A549 (cell line): Measurements from ENCODE around the gene HNRNPUL2. TPM values are rescaled to one million over a fixed set of nuclear protein-coding genes. Genes with fewer than 3 reads are reported as not detected.
A peak's percentile ranks its signal among the peaks of the same experiment; 100 is the strongest.

Experiments
- ATAC-seq, 2 experiments: fragments of 200-7000 bp in 1 of 2; fragments of >200 bp in 1 of 2; cut with Nextera tagmentation in 1 of 2; cut with Tn5 transposase in 1 of 2; 3 replicates each; pipeline versions ENCODE4 v1.8.0 to v1.9.1; 2018 to 2020; ENCODE audit warnings: mild to moderate bottlenecking in 1 of 2, moderate library complexity in 1 of 2
- CTCF ChIA-PET: fragments of 300-600 bp; sonication (Branson Sonifier 250); formaldehyde crosslinking; extraction: SDS; loops from one replicate; lab custom pipeline; 2021; ENCODE audit warnings: antibody characterized with exemption, inconsistent platforms; lab: Yijun Ruan, JAX
- POLR2A ChIA-PET: fragments of 350-600 bp; formaldehyde crosslinking; extraction: SDS; loops from one replicate; lab custom pipeline; 2021; ENCODE audit warnings: antibody characterized with exemption, inconsistent platforms; lab: Yijun Ruan, JAX
- DNase-seq, 2 experiments: peaks; one replicate each; pipeline versions ENCODE4 v3.0.0 to v3.0.0-alpha.2; 2011 to 2016; ENCODE audit warnings: low read depth in 1 of 2, low spot score in 1 of 2
- FAIRE-seq: peaks from 2 replicates; lab custom pipeline; 2011; peaks lifted over from hg19 to GRCh38; lab: Jason Lieb, UNC
- H3K27ac ChIP-seq, 2 experiments: fragments of >200 bp; sonication (Bioruptor Twin); formaldehyde crosslinking; 3 replicates each; pipeline ENCODE4 v1.5.1; 2016 to 2017
- H3K4me1 ChIP-seq: fragments of >200 bp; sonication (Bioruptor Twin); formaldehyde crosslinking; 3 replicates; pipeline ENCODE4 v1.6.1; 2016
- H3K4me2 ChIP-seq: fragments of >200 bp; sonication (Bioruptor Twin); formaldehyde crosslinking; 3 replicates; pipeline ENCODE4 v1.6.1; 2016
- H3K4me3 ChIP-seq: fragments of >200 bp; sonication (Bioruptor Twin); formaldehyde crosslinking; 3 replicates; pipeline ENCODE4 v1.5.1; 2016
- H3K9me3 ChIP-seq: fragments of >200 bp; sonication (Bioruptor Twin); formaldehyde crosslinking; 3 replicates; pipeline ENCODE4 v1.6.1; 2016
- ATOH8 ChIP-seq: fragments of 250-450 bp; sonication (Bioruptor Pico); IDR thresholded peaks from 2 replicates; pipeline ENCODE4 v1.5.0; 2020; ENCODE audit warnings: low read depth, mild to moderate bottlenecking, moderate library complexity
- CEBPB ChIP-seq, 2 experiments: fragments of >200 bp in 1 of 2; sonication (Bioruptor Twin) in 1 of 2; formaldehyde crosslinking in 1 of 2; IDR thresholded peaks; 2 replicates each; pipeline ENCODE4 v1.6.1; 2012 to 2016
- CHD2 ChIP-seq: fragments of 150-350 bp; IDR thresholded peaks from 2 replicates; pipeline ENCODE4 v1.6.1; 2014; ENCODE audit warnings: low read length; ENCODE audit not compliant: partially characterized antibody
- EHMT2 ChIP-seq: fragments of 200-600 bp; sonication (generic); IDR thresholded peaks from 2 replicates; pipeline ENCODE4 v1.6.1; 2016; ENCODE audit warnings: antibody characterized with exemption, low read depth, mild to moderate bottlenecking, moderate library complexity
- EP300 ChIP-seq, 2 experiments: fragments of >200 bp; sonication (Bioruptor Twin); formaldehyde crosslinking; IDR thresholded peaks; 2 replicates in 1 of 2; 3 replicates in 1 of 2; pipeline ENCODE4 v1.6.1; 2016 to 2017
- HMGXB4 ChIP-seq: fragments of 250-450 bp; sonication (Bioruptor Pico); IDR thresholded peaks from 2 replicates; pipeline ENCODE4 v1.5.0; 2021; ENCODE audit warnings: mild to moderate bottlenecking, moderate library complexity, borderline replicate concordance
- HOXA7 ChIP-seq: fragments of 250-450 bp; sonication (Bioruptor Pico); IDR thresholded peaks from 2 replicates; pipeline ENCODE4 v1.5.0; 2020; ENCODE audit warnings: mild to moderate bottlenecking, moderate library complexity
- HOXB5 ChIP-seq: fragments of 250-450 bp; sonication (Bioruptor Pico); IDR thresholded peaks from 2 replicates; pipeline ENCODE4 v1.5.0; 2020; ENCODE audit warnings: mild to moderate bottlenecking, moderate library complexity
- JUN ChIP-seq, 2 experiments: fragments of >200 bp; sonication (Bioruptor Twin); formaldehyde crosslinking; IDR thresholded peaks; 2 replicates in 1 of 2; 3 replicates in 1 of 2; pipeline ENCODE4 v1.6.1; 2016 to 2017
- MYC ChIP-seq: IDR thresholded peaks from 2 replicates; pipeline ENCODE4 v1.6.1; 2012; ENCODE audit warnings: mild to moderate bottlenecking, inconsistent platforms, low read length, improper control_type of control experiment, borderline replicate concordance
- POLR2A ChIP-seq: IDR thresholded peaks from 2 replicates; pipeline ENCODE4 v1.6.1; 2012; ENCODE audit warnings: mild to moderate bottlenecking, low read length
- RCOR1 ChIP-seq: fragments of 150-350 bp; IDR thresholded peaks from 2 replicates; pipeline ENCODE4 v1.6.1; 2014; ENCODE audit warnings: antibody characterized with exemption, low read length, low read depth
- RNF2 ChIP-seq: fragments of 200-600 bp; sonication (generic); IDR thresholded peaks from 2 replicates; pipeline ENCODE4 v1.6.1; 2016; ENCODE audit warnings: low read depth, mild to moderate bottlenecking, antibody characterized with exemption, moderate library complexity, borderline replicate concordance
- TFCP2L1 ChIP-seq: fragments of 250-450 bp; sonication (Bioruptor Pico); IDR thresholded peaks from 2 replicates; pipeline ENCODE4 v1.5.0; 2021; ENCODE audit warnings: mild to moderate bottlenecking
- TP53 ChIP-seq: fragments of 250-450 bp; sonication (Bioruptor Pico); IDR thresholded peaks from 2 replicates; pipeline ENCODE4 v1.5.0; 2021; ENCODE audit warnings: mild to moderate bottlenecking, moderate library complexity
- ZC3H11A ChIP-seq: fragments of 450-650 bp; IDR thresholded peaks from 2 replicates; pipeline ENCODE4 v1.6.1; 2014; ENCODE audit warnings: antibody characterized with exemption, mild to moderate bottlenecking
- WGBS: methylation state at CpG from one replicate; pipeline ENCODE4 v1.1.6; 2017; ENCODE audit errors: missing lambda C conversion rate; 5-methylcytosine and 5-hydroxymethylcytosine counted together
- polyA plus RNA-seq, 4 experiments: library from polyadenylated mRNA; depleted of rRNA in 3 of 4; stranded (reverse); fragments of >200 nt; fragmentation: RNase III in 1 of 4; extraction: RNeasy Plus Mini Kit Qiagen cat#74134 plus additional on column Dnase treatment in 1 of 4; gene quantifications; 2 replicates in 3 of 4; 3 replicates in 1 of 4; pipeline ENCODE4 v1.2.3, GENCODE V29; 2011 to 2017
- TF ChIP-seq, protein P1 (sequence below): IDR thresholded peaks from 2 replicates; pipeline ENCODE4 v1.6.1; 2012
- TF ChIP-seq, protein P2 (sequence below): fragments of 450-650 bp; IDR thresholded peaks from 2 replicates; pipeline ENCODE4 v1.6.1; 2014; ENCODE audit warnings: antibody characterized with exemption
- TF ChIP-seq, protein P3 (sequence below): fragments of >200 bp; sonication (Bioruptor Twin); formaldehyde crosslinking; IDR thresholded peaks from 2 replicates; pipeline ENCODE4 v1.6.1; 2016
- TF ChIP-seq, protein P4 (sequence below): IDR thresholded peaks from 2 replicates; pipeline ENCODE4 v1.6.1; 2012; ENCODE audit warnings: low read depth, borderline replicate concordance

HNRNPUL2 gene
- polyA plus RNA-seq, 2 of the 4 experiments (the other 2 are of a cell fraction): 31.4 to 74.4 TPM

- FAIRE-seq: no peak
- peak overlapping the region; percentile 56 to 80 for H3K27ac ChIP-seq
- H3K4me1 ChIP-seq: peaks cover 49% of the 10 kb centered on the region
- WGBS: 61% methylated on average over 3 of the region's 3 CpGs
- H3K4me3 ChIP-seq: no peak overlapping the region
- ATAC-seq: no peak
- no peaks in the 10 kb centered on the region for H3K9me3 ChIP-seq
- POLR2A ChIA-PET: interaction anchor here (3.5 to 3.6 kb wide), 2 partner anchors 15 to 41 kb away, joined by 15 to 28 read pairs; partner anchors contain the start of genes HNRNPUL2, TTC9C and ZBTB3
- no peak for TF ChIP-seq HMGXB4 (CRISPR knock-in tag)
- no peak for TF ChIP-seq JUN (IDR thresholded peaks at IDR 0.05)
- no peak for TF ChIP-seq RCOR1
- TF ChIP-seq EHMT2: no peak
- TF ChIP-seq CHD2: no peak
- no peak for TF ChIP-seq TP53 (CRISPR knock-in tag)
- TF ChIP-seq MYC: no peak
- TF ChIP-seq CEBPB (IDR thresholded peaks at IDR 0.05): no peak
- TF ChIP-seq, protein P1, sequence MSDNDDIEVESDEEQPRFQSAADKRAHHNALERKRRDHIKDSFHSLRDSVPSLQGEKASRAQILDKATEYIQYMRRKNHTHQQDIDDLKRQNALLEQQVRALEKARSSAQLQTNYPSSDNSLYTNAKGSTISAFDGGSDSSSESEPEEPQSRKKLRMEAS: no peak
- no peak for TF ChIP-seq ZC3H11A
- TF ChIP-seq, protein P2, sequence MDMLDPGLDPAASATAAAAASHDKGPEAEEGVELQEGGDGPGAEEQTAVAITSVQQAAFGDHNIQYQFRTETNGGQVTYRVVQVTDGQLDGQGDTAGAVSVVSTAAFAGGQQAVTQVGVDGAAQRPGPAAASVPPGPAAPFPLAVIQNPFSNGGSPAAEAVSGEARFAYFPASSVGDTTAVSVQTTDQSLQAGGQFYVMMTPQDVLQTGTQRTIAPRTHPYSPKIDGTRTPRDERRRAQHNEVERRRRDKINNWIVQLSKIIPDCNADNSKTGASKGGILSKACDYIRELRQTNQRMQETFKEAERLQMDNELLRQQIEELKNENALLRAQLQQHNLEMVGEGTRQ: no peak
- TF ChIP-seq, all 56 proteins: peak for 0
- CTCF ChIA-PET: interaction anchor here (1.0 to 3.0 kb wide), 3 partner anchors 10 to 73 kb away, joined by 3 to 11 read pairs (median 8); no protein-coding TSS in a partner anchor
- H3K4me2 ChIP-seq: peak overlapping the region; percentile 67
- no peak for DNase-seq
These were observed 14.4 kb downstream of the HNRNPUL2 start for GRCh38 chr11:62712861-62713260.

- peaks cover 49% of the 10 kb centered on the region for H3K4me1 ChIP-seq
- CTCF ChIA-PET: interaction anchor here (1.0 to 1.6 kb wide), 3 partner anchors 11 to 74 kb away, joined by 3 to 8 read pairs (median 3); partner anchors contain the start of gene HNRNPUL2
- DNase-seq (no peak), ATAC-seq (no peak), FAIRE-seq (no peak)
- POLR2A ChIA-PET: interaction anchor here (3.5 to 3.6 kb wide), 2 partner anchors 15 to 41 kb away, joined by 15 to 28 read pairs; partner anchors contain the start of genes HNRNPUL2, TTC9C and ZBTB3
- peak overlapping the region; percentile 67 for H3K4me2 ChIP-seq
- no peak overlapping the region for H3K4me3 ChIP-seq
- peak overlapping the region; percentile 6 to 80; a peak in 3 of 6 replicates for H3K27ac ChIP-seq
- H3K9me3 ChIP-seq: no peaks in the 10 kb centered on the region
- no peak for TF ChIP-seq HOXA7 (CRISPR knock-in tag)
- TF ChIP-seq, protein P1: no peak
- TF ChIP-seq TFCP2L1 (CRISPR knock-in tag): no peak
- TF ChIP-seq RNF2: no peak
- TF ChIP-seq RCOR1: no peak
- no peak for TF ChIP-seq POLR2A
- TF ChIP-seq, protein P3, sequence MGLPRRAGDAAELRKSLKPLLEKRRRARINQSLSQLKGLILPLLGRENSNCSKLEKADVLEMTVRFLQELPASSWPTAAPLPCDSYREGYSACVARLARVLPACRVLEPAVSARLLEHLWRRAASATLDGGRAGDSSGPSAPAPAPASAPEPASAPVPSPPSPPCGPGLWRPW: no peak
- no peak for TF ChIP-seq ATOH8 (CRISPR knock-in tag)
- TF ChIP-seq, protein P4, sequence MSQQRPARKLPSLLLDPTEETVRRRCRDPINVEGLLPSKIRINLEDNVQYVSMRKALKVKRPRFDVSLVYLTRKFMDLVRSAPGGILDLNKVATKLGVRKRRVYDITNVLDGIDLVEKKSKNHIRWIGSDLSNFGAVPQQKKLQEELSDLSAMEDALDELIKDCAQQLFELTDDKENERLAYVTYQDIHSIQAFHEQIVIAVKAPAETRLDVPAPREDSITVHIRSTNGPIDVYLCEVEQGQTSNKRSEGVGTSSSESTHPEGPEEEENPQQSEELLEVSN: no peak
- no peak for TF ChIP-seq EP300 (IDR thresholded peaks at IDR 0.05)
- TF ChIP-seq HOXB5: no peak
- 90% methylated on average over 6 of the region's 6 CpGs for WGBS
These were observed 14.9 kb downstream of the HNRNPUL2 start for GRCh38 chr11:62712276-62712812.
